Activated T-cell treated with anti-CD3 and anti-CD28 coated beads, Interleukin-2, amount 50 U/mL, for 24 hours (primary cell): ENCODE measurements around the gene GPLD1.

Source experiments
- DNase-seq: peaks from one replicate; pipeline ENCODE4 v3.0.0-alpha.2; 2020
- H3K27ac Mint-ChIP-seq: 2 replicates; pipeline ENCODE4 v1.8.0; 2020; ENCODE audit warnings: mild to moderate bottlenecking, mixed read lengths
- H3K27me3 Mint-ChIP-seq: 2 replicates; pipeline ENCODE4 v1.8.0; 2020; ENCODE audit warnings: mixed read lengths
- H3K36me3 Mint-ChIP-seq: 2 replicates; pipeline ENCODE4 v1.8.0; 2020; ENCODE audit warnings: low read depth, mixed read lengths
- H3K4me1 Mint-ChIP-seq: 2 replicates; pipeline ENCODE4 v1.8.0; 2020; ENCODE audit warnings: low read depth, mixed read lengths
- H3K4me3 Mint-ChIP-seq: 2 replicates; pipeline ENCODE4 v1.8.0; 2020; ENCODE audit warnings: mild to moderate bottlenecking, moderate library complexity, mixed read lengths
- H3K9me3 Mint-ChIP-seq: 2 replicates; pipeline ENCODE4 v1.8.0; 2020; ENCODE audit warnings: mixed read lengths

The GPLD1 gene

GRCh38 chr6:24381476-24382219 lies 107.7 kb downstream of the GPLD1 start:
- H3K27ac Mint-ChIP-seq = no peak overlapping the region
- peaks cover 27% of the 10 kb centered on the region for H3K27me3 Mint-ChIP-seq
- no peaks in the 10 kb centered on the region for H3K36me3 Mint-ChIP-seq
- H3K9me3 Mint-ChIP-seq = no peaks in the 10 kb centered on the region
- no peak for DNase-seq
- H3K4me3 Mint-ChIP-seq = no peak overlapping the region
- H3K4me1 Mint-ChIP-seq = no peaks in the 10 kb centered on the region

- H3K9me3 Mint-ChIP-seq = no peaks in the 10 kb centered on the region
- no peak for DNase-seq
- no peaks in the 10 kb centered on the region for H3K36me3 Mint-ChIP-seq
- no peak overlapping the region for H3K4me3 Mint-ChIP-seq
- peaks cover 10% of the 10 kb centered on the region for H3K27me3 Mint-ChIP-seq
- no peak overlapping the region for H3K27ac Mint-ChIP-seq
- no peaks in the 10 kb centered on the region for H3K4me1 Mint-ChIP-seq
These were observed 110.8 kb downstream of the GPLD1 start for GRCh38 chr6:24378473-24379097.
